PC-3 (cell line): Measurements from ENCODE around the gene KEL. TPM values are rescaled to one million over a fixed set of nuclear protein-coding genes. Genes with fewer than 3 reads are reported as not detected.

Experiments
- ATAC-seq: fragments of 200-7000 bp; cut with Tn5 transposase; 2 replicates; pipeline ENCODE4 v1.9.1; 2020; ENCODE audit warnings: mild to moderate bottlenecking, moderate library complexity
- BruUV-seq: library from RNA; stranded (reverse); fragments of 400-500 nt; replicated peaks from 2 replicates; lab custom pipeline; 2021; lab: Mats Ljungman, UMichigan
- CTCF ChIA-PET: fragments of 300-600 bp; sonication (Branson Sonifier 250); formaldehyde crosslinking; loops from one replicate; lab custom pipeline; 2022; ENCODE audit warnings: antibody characterized with exemption; lab: Charles Lee
- POLR2A ChIA-PET: fragments of 300-600 bp; sonication (Branson Sonifier 250); formaldehyde crosslinking; loops from one replicate; lab custom pipeline; 2022; ENCODE audit warnings: antibody characterized with exemption; ENCODE audit not compliant: unreplicated experiment; lab: Charles Lee
- DNase-seq: peaks from one replicate; pipeline ENCODE4 v3.0.0-alpha.2; 2015
- H2AFZ ChIP-seq: fragments of 300-600 bp; sonication (generic); 2 replicates; pipeline ENCODE4 v1.6.0; 2016; ENCODE audit warnings: antibody characterized with exemption, low read length
- H3F3A ChIP-seq: fragments of 300-600 bp; sonication (generic); one replicate; pipeline ENCODE4 v1.6.0; 2017; ENCODE audit warnings: antibody characterized with exemption, low read length, control low read depth, mild to moderate bottlenecking; ENCODE audit not compliant: unreplicated experiment
- H3K27ac ChIP-seq: fragments of 300-600 bp; sonication (generic); 2 replicates; pipeline ENCODE4 v1.5.1; 2016; ENCODE audit warnings: mild to moderate bottlenecking, low read length
- H3K27me3 ChIP-seq: fragments of 300-600 bp; sonication (generic); 2 replicates; pipeline ENCODE4 v1.6.1; 2016; ENCODE audit warnings: low read length, mixed read lengths
- H3K36me3 ChIP-seq: fragments of 300-600 bp; sonication (generic); 2 replicates; pipeline ENCODE4 v1.6.1; 2016; ENCODE audit warnings: low read depth, mixed run types, low read length, mixed read lengths
- H3K4me1 ChIP-seq: fragments of 300-600 bp; sonication (generic); 2 replicates; pipeline ENCODE4 v1.5.1; 2016; ENCODE audit warnings: low read length; ENCODE audit not compliant: insufficient read depth
- H3K4me2 ChIP-seq: fragments of 300-600 bp; sonication (generic); 2 replicates; pipeline ENCODE4 v1.6.0; 2016; ENCODE audit warnings: low read length
- H3K4me3 ChIP-seq: fragments of 300-600 bp; sonication (generic); 2 replicates; pipeline ENCODE4 v1.5.1; 2016; ENCODE audit warnings: mild to moderate bottlenecking, low read length, mixed read lengths
- H3K79me2 ChIP-seq: fragments of 300-600 bp; sonication (generic); 2 replicates; pipeline ENCODE4 v1.6.1; 2017; ENCODE audit warnings: low read length, mixed read lengths
- H3K9ac ChIP-seq: fragments of 300-600 bp; sonication (generic); 2 replicates; pipeline ENCODE4 v1.6.0; 2016; ENCODE audit warnings: mild to moderate bottlenecking, low read length
- H3K9me2 ChIP-seq: fragments of 300-600 bp; sonication (generic); replicated peaks from 2 replicates; pipeline ENCODE4 v1.6.1; 2016; ENCODE audit warnings: mixed run types, low read length, mixed read lengths
- H3K9me3 ChIP-seq: fragments of 300-600 bp; sonication (generic); 2 replicates; pipeline ENCODE4 v1.6.1; 2016; ENCODE audit warnings: low read length, mixed read lengths
- H4K20me1 ChIP-seq: fragments of 300-600 bp; sonication (generic); 2 replicates; pipeline ENCODE4 v1.6.1; 2016; ENCODE audit warnings: low read length, mixed read lengths
- EZH2 ChIP-seq: fragments of 300-600 bp; sonication (generic); IDR thresholded peaks from one replicate; pipeline ENCODE4 v1.6.1; 2017; ENCODE audit warnings: antibody characterized with exemption, mild to moderate bottlenecking, low read length; ENCODE audit not compliant: unreplicated experiment
- EZH2phosphoT487 ChIP-seq: fragments of 300-600 bp; sonication (generic); IDR thresholded peaks from 2 replicates; pipeline ENCODE4 v1.6.1; 2018; ENCODE audit warnings: mild to moderate bottlenecking, antibody characterized with exemption, low read length, borderline replicate concordance
- intact Hi-C: fragments of 100-400 bp; cut with micrococcal nuclease; formaldehyde crosslinking; loops from 2 replicates; pipeline ENCODE4 v1.9.0; 2023
- total RNA-seq: library from RNA; depleted of rRNA; stranded (reverse); fragments of >200 nt; gene quantifications from 2 replicates; pipeline ENCODE4 v1.2.3, GENCODE V29; 2014
- TF ChIP-seq, protein P1 (sequence below): fragments of 300-600 bp; sonication (generic); conservative IDR thresholded peaks from 2 replicates; pipeline ENCODE4 v1.5.1; 2017; ENCODE audit warnings: antibody characterized with exemption, low read depth, mild to moderate bottlenecking, low read length

Gene KEL
- total RNA-seq, 1 experiment from 2014 or later, result 0.18 TPM

DNA sequence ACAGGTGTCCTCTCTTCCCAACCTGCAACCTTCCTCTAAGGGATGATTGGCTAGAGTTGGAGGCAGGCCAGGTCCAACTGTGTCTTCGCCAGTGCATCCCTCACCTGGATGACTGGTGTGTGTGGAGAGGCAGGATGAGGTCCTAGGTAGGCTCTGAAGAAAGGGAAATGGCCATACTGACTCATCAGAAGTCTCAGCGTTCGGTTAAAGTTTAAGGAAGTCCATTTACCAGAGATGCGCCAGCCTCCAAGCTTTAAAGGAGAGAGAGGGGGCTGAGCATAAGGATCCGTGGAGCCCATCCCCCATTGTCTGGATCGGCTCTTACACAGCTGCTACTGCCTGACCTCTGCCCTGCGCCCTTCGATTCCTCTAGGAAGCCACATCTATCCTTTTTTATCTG is 4.4 kb downstream of the KEL start:
- no peak overlapping the region; the same call in 1 of the 2 replicates for H3K4me3 ChIP-seq

DNA sequence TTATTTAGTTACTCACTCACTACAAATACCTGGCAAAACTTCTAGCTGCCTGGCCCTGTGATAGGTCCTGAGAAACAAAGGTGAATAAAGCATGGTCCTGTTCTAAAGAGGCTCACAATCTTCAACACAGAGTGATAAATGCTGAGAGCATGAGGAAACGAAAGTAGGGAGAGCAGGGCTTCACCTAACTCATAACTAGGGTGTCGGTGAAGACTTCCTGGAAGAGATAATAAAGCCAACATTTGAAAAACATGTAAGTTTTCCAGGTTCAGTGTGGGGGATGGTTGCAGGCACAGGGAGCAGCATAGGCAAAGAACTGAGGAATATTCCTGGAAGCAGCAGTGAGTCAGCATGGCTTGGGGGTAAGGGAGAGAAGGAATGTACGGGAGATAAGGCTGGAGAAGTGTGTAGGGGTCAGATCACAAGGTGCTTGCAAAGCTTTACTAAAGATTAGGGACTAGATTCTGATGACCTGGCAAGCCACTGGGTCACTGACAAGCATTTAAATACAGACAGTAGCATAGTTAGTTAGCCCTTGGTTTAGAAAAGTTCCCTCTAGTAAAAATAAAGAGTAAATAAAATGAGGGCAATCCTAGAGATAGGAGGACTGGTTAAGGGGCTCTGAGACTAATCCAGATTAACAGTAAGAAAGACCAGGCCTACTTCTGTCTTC is 5.1 kb downstream of the KEL start:
- Histone ChIP-seq H3K27ac (peak overlapping the region; percentile 53), H3K27me3 (peaks cover 39% of the 10 kb centered on the region), H3K9ac (no peak overlapping the region), H3K4me3 (peak overlapping the region; percentile 36; the same call in 1 of the 2 replicates), H3K79me2 (no peaks in the 10 kb centered on the region), H3K9me3 (no peaks in the 10 kb centered on the region), H3K4me1 (peaks cover 24% of the 10 kb centered on the region), H3K36me3 (no peaks in the 10 kb centered on the region), H2AFZ (peak overlapping the region; percentile 60; the same call in 1 of the 2 replicates), H3F3A (no peaks in the 10 kb centered on the region), H3K9me2 (no peaks in the 10 kb centered on the region), H4K20me1 (no peaks in the 10 kb centered on the region), H3K4me2 (peak overlapping the region; percentile 69)
- POLR2A ChIA-PET, result no interaction called here
- intact Hi-C loops, result no loop called here
- BruUV-seq, result no TSS peak
- ATAC-seq (peak; percentile 67), DNase-seq (peak; percentile 66)
- CTCF ChIA-PET, result no interaction called here
- TF ChIP-seq, protein P1, sequence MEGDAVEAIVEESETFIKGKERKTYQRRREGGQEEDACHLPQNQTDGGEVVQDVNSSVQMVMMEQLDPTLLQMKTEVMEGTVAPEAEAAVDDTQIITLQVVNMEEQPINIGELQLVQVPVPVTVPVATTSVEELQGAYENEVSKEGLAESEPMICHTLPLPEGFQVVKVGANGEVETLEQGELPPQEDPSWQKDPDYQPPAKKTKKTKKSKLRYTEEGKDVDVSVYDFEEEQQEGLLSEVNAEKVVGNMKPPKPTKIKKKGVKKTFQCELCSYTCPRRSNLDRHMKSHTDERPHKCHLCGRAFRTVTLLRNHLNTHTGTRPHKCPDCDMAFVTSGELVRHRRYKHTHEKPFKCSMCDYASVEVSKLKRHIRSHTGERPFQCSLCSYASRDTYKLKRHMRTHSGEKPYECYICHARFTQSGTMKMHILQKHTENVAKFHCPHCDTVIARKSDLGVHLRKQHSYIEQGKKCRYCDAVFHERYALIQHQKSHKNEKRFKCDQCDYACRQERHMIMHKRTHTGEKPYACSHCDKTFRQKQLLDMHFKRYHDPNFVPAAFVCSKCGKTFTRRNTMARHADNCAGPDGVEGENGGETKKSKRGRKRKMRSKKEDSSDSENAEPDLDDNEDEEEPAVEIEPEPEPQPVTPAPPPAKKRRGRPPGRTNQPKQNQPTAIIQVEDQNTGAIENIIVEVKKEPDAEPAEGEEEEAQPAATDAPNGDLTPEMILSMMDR, result no peak
- no peak for TF ChIP-seq EZH2
- no peak for TF ChIP-seq EZH2phosphoT487

More for the DNA sequence above, 4.4 kb downstream of the KEL start:
- Histone ChIP-seq H3K9me2 (no peaks in the 10 kb centered on the region), H3K27me3 (peaks cover 33% of the 10 kb centered on the region), H3K9me3 (no peaks in the 10 kb centered on the region), H3K9ac (no peak overlapping the region), H4K20me1 (no peaks in the 10 kb centered on the region), H3K79me2 (no peaks in the 10 kb centered on the region), H3K4me1 (peaks cover 24% of the 10 kb centered on the region), H3K36me3 (no peaks in the 10 kb centered on the region), H3F3A (no peaks in the 10 kb centered on the region), H3K4me2 (peak overlapping the region; percentile 69), H2AFZ (no peak overlapping the region), H3K27ac (peak overlapping the region; percentile 53)
- intact Hi-C loops, result no loop called here
- ChIA-PET POLR2A (no interaction called here), CTCF (no interaction called here)
- DNase-seq (peak; percentile 64), ATAC-seq (no peak; the same call in 1 of the 2 replicates)
- TF ChIP-seq, protein P1, result no peak
- BruUV-seq, result no TSS peak

DNA sequence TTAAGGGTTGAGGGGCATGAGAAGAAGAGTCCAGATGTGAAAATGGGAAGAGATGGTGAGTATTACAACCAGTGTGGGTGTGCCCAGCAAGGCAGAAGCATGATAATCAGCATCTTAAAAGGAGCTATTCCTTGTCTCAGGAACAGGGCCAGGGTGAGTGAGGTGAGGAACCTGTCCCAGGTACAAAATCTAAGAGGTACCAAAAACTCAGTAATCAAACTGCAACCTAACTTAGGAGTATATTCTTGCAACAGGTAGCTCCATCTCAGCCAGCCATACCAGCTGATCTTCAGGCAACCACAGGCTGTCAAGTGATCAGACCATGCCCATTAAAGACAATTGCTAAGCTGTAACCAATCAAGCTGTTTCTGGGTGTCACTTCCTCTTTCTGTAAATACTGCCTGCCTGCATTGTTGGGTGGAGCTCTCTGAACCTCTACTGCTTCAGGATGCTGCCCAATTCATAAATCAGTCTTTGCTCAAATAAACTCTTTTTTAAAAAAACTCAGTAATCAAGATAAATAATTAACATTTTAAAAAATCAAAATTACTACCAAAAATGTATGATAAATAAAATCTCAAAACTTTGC is 7.4 kb downstream of the KEL start:
- H3K4me2 ChIP-seq, result no peak overlapping the region
- no TSS peak for BruUV-seq
- TF ChIP-seq EZH2 (no peak), EZH2phosphoT487 (no peak)
- TF ChIP-seq, protein P1, result no peak
- H3K27ac ChIP-seq, result no peak overlapping the region
- H3F3A ChIP-seq, result no peaks in the 10 kb centered on the region
- no peak for ATAC-seq
- ChIA-PET CTCF (no interaction called here), POLR2A (no interaction called here)
- H3K9me3 ChIP-seq, result no peaks in the 10 kb centered on the region
- H3K4me3 ChIP-seq, result no peak overlapping the region
- no peak overlapping the region for H3K9ac ChIP-seq
- intact Hi-C loops, result no loop called here
- no peaks in the 10 kb centered on the region for H4K20me1 ChIP-seq
- no peak for DNase-seq
- peaks cover 50% of the 10 kb centered on the region for H3K27me3 ChIP-seq
- H3K79me2 ChIP-seq, result no peaks in the 10 kb centered on the region
- H3K9me2 ChIP-seq, result no peaks in the 10 kb centered on the region
- H3K4me1 ChIP-seq, result peaks cover 24% of the 10 kb centered on the region
- H3K36me3 ChIP-seq, result no peaks in the 10 kb centered on the region
- no peak overlapping the region for H2AFZ ChIP-seq
